ENCODE measurements around the gene SNAP47.

GRCh38 chr1:227732586-227733308, 2.5 kb upstream of the SNAP47 start:
- TF ChIP-seq, protein P1, sequence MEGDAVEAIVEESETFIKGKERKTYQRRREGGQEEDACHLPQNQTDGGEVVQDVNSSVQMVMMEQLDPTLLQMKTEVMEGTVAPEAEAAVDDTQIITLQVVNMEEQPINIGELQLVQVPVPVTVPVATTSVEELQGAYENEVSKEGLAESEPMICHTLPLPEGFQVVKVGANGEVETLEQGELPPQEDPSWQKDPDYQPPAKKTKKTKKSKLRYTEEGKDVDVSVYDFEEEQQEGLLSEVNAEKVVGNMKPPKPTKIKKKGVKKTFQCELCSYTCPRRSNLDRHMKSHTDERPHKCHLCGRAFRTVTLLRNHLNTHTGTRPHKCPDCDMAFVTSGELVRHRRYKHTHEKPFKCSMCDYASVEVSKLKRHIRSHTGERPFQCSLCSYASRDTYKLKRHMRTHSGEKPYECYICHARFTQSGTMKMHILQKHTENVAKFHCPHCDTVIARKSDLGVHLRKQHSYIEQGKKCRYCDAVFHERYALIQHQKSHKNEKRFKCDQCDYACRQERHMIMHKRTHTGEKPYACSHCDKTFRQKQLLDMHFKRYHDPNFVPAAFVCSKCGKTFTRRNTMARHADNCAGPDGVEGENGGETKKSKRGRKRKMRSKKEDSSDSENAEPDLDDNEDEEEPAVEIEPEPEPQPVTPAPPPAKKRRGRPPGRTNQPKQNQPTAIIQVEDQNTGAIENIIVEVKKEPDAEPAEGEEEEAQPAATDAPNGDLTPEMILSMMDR (IDR thresholded peaks at IDR 0.05; ENCODE audit: low read length), result no peak
- TF ChIP-seq EZH2 (optimal IDR thresholded peaks at IDR 0.05; ENCODE audit: low read depth, low read length), result no peak

Measured in MM.1S (cell line).